ENCODE results near the gene TMEM182. TPM values are rescaled to one million over a fixed set of nuclear protein-coding genes. Genes with fewer than 3 reads are reported as not detected.

Gene TMEM182
- total RNA-seq, 1 donor from 2014 or later = 5.8 TPM

DNA sequence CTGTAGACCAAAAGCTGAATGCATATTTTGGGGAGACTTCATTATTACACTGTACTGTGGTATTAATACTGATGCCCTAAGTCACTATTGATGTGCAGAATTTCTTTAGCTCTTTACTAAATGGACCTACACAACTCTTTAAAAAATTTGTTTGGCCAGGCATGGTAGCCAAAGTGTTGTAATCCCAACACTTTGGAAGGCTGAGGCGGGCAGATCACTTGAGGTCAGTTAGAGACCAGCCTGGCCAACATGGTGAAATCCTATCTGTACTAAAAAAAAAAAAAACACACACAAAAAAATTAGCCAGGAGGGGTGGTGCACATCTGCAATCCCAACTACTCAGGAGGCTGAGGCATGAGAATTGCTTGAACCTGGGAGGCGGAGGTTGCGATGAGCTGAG lies 6.4 kb downstream of the TMEM182 start:
- no peak for FAIRE-seq
- H3K4me3 Mint-ChIP-seq (ENCODE audit: unreplicated experiment) = no peak overlapping the region
- peaks cover 8% of the 10 kb centered on the region for H3K36me3 Mint-ChIP-seq (ENCODE audit: low read depth, unreplicated experiment)
- Histone ChIP-seq H3K27ac (ENCODE audit: low read depth, low read length) (no peak overlapping the region), H3K4me3 (ENCODE audit: insufficient read depth, low read depth, low read length) (no peak overlapping the region), H4K20me1 (ENCODE audit: insufficient read depth, low read length) (no peaks in the 10 kb centered on the region), H3K4me1 (ENCODE audit: insufficient read depth, low read length) (peaks cover 3% of the 10 kb centered on the region), H3K9me3 (ENCODE audit: insufficient read depth, low read depth, low read length) (no peaks in the 10 kb centered on the region), H2AFZ (ENCODE audit: low read depth, low read length) (no peak overlapping the region), H3K9ac (ENCODE audit: low read length) (no peak overlapping the region), H3K27me3 (ENCODE audit: insufficient read depth, low read length) (no peaks in the 10 kb centered on the region), H3K4me2 (ENCODE audit: low read length) (no peak overlapping the region), H3K36me3 (ENCODE audit: insufficient read depth, low read length) (no peaks in the 10 kb centered on the region), H3K79me2 (ENCODE audit: insufficient read depth, low read length) (no peaks in the 10 kb centered on the region)
- H3K27ac Mint-ChIP-seq (ENCODE audit: unreplicated experiment) = no peak overlapping the region
- DNase-seq (ENCODE audit: low read depth) = no peak
- no peaks in the 10 kb centered on the region for H3K27me3 Mint-ChIP-seq (ENCODE audit: low read depth, unreplicated experiment)
- TF ChIP-seq, protein P1, sequence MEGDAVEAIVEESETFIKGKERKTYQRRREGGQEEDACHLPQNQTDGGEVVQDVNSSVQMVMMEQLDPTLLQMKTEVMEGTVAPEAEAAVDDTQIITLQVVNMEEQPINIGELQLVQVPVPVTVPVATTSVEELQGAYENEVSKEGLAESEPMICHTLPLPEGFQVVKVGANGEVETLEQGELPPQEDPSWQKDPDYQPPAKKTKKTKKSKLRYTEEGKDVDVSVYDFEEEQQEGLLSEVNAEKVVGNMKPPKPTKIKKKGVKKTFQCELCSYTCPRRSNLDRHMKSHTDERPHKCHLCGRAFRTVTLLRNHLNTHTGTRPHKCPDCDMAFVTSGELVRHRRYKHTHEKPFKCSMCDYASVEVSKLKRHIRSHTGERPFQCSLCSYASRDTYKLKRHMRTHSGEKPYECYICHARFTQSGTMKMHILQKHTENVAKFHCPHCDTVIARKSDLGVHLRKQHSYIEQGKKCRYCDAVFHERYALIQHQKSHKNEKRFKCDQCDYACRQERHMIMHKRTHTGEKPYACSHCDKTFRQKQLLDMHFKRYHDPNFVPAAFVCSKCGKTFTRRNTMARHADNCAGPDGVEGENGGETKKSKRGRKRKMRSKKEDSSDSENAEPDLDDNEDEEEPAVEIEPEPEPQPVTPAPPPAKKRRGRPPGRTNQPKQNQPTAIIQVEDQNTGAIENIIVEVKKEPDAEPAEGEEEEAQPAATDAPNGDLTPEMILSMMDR (IDR thresholded peaks at IDR 0.05; ENCODE audit: insufficient read depth, low read depth, low read length) = no peak
- no peak for TF ChIP-seq EZH2 (IDR thresholded peaks at IDR 0.05; ENCODE audit: insufficient read depth, low read length)
- no peaks in the 10 kb centered on the region for H3K9me3 Mint-ChIP-seq (ENCODE audit: unreplicated experiment)
- H3K4me1 Mint-ChIP-seq (ENCODE audit: low read depth, unreplicated experiment) = peaks cover 5% of the 10 kb centered on the region

DNA sequence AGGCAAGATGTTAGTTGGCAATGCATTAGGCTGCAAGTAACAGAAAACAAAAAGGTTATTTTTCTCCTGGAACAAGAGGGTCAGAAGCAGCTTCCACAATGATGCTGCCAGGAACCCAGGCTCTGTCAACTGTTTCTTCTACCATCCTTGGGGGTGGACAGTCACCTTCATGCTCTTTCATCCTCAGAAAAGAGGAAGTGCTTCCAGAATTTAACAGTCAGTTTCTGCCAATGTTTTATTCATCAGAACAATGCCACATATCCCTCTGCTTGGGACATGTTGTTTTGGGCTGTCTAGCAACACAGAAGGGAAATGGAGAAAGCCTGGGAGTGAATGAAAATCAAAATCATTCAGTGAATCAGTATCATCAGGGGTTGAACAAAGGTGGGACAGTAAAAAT lies 7.1 kb downstream of the TMEM182 start:
- H3K79me2 ChIP-seq (ENCODE audit: insufficient read depth, low read length) = no peaks in the 10 kb centered on the region
- peaks cover 8% of the 10 kb centered on the region for H3K36me3 Mint-ChIP-seq (ENCODE audit: low read depth, unreplicated experiment)
- no peaks in the 10 kb centered on the region for H3K9me3 ChIP-seq (ENCODE audit: insufficient read depth, low read depth, low read length)
- H3K9me3 Mint-ChIP-seq (ENCODE audit: unreplicated experiment) = no peaks in the 10 kb centered on the region
- no peak overlapping the region for H2AFZ ChIP-seq (ENCODE audit: low read depth, low read length)
- H3K27me3 Mint-ChIP-seq (ENCODE audit: low read depth, unreplicated experiment) = no peaks in the 10 kb centered on the region
- no peak overlapping the region for H3K27ac Mint-ChIP-seq (ENCODE audit: unreplicated experiment)
- no peak overlapping the region for H3K27ac ChIP-seq (ENCODE audit: low read depth, low read length)
- no peak for DNase-seq (ENCODE audit: low read depth)
- H3K4me1 Mint-ChIP-seq (ENCODE audit: low read depth, unreplicated experiment) = peaks cover 5% of the 10 kb centered on the region
- no peak overlapping the region for H3K4me3 Mint-ChIP-seq (ENCODE audit: unreplicated experiment)
- no peak overlapping the region for H3K4me3 ChIP-seq (ENCODE audit: insufficient read depth, low read depth, low read length)
- no peaks in the 10 kb centered on the region for H3K27me3 ChIP-seq (ENCODE audit: insufficient read depth, low read length)
- H3K4me2 ChIP-seq (ENCODE audit: low read length) = no peak overlapping the region
- H3K36me3 ChIP-seq (ENCODE audit: insufficient read depth, low read length) = no peaks in the 10 kb centered on the region
- H3K9ac ChIP-seq (ENCODE audit: low read length) = no peak overlapping the region
- TF ChIP-seq, protein P1 (IDR thresholded peaks at IDR 0.05; ENCODE audit: insufficient read depth, low read depth, low read length) = no peak
- no peak for FAIRE-seq
- H4K20me1 ChIP-seq (ENCODE audit: insufficient read depth, low read length) = no peaks in the 10 kb centered on the region
- peaks cover 3% of the 10 kb centered on the region for H3K4me1 ChIP-seq (ENCODE audit: insufficient read depth, low read length)

DNA sequence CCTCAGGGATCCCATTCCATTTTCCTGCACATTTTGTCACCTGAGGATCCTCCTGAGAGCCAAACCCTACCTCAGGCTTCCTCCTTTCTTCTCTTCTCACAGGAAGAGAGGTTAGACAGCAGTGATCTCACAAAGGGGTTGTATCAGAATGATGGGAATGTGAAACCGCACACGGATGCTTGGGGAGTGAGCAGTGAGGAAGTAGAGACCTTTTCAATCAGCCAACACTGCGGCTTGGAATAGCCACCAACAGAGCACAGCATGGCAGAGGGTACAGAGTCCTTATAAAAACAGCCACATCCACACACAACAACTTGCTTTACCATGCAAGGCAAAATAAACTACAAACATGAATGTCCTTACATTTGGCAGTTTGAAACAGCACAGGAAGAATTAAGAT lies 8.7 kb downstream of the TMEM182 start:
- no peaks in the 10 kb centered on the region for H3K27me3 Mint-ChIP-seq (ENCODE audit: low read depth, unreplicated experiment)
- peaks cover 8% of the 10 kb centered on the region for H3K36me3 Mint-ChIP-seq (ENCODE audit: low read depth, unreplicated experiment)
- Histone ChIP-seq H3K36me3 (ENCODE audit: insufficient read depth, low read length) (no peaks in the 10 kb centered on the region), H3K4me3 (ENCODE audit: insufficient read depth, low read depth, low read length) (no peak overlapping the region), H4K20me1 (ENCODE audit: insufficient read depth, low read length) (no peaks in the 10 kb centered on the region), H2AFZ (ENCODE audit: low read depth, low read length) (no peak overlapping the region), H3K4me2 (ENCODE audit: low read length) (peak overlapping the region; percentile 11), H3K27ac (ENCODE audit: low read depth, low read length) (no peak overlapping the region), H3K9ac (ENCODE audit: low read length) (no peak overlapping the region), H3K4me1 (ENCODE audit: insufficient read depth, low read length) (peaks cover 3% of the 10 kb centered on the region), H3K79me2 (ENCODE audit: insufficient read depth, low read length) (no peaks in the 10 kb centered on the region), H3K9me3 (ENCODE audit: insufficient read depth, low read depth, low read length) (no peaks in the 10 kb centered on the region), H3K27me3 (ENCODE audit: insufficient read depth, low read length) (no peaks in the 10 kb centered on the region)
- H3K9me3 Mint-ChIP-seq (ENCODE audit: unreplicated experiment) = no peaks in the 10 kb centered on the region
- peak overlapping the region; percentile 76 for H3K27ac Mint-ChIP-seq (ENCODE audit: unreplicated experiment)
- TF ChIP-seq EZH2 (IDR thresholded peaks at IDR 0.05; ENCODE audit: insufficient read depth, low read length) = no peak
- TF ChIP-seq, protein P1 (IDR thresholded peaks at IDR 0.05; ENCODE audit: insufficient read depth, low read depth, low read length) = no peak
- FAIRE-seq (no peak), DNase-seq (ENCODE audit: low read depth) (peak; percentile 71)
- H3K4me1 Mint-ChIP-seq (ENCODE audit: low read depth, unreplicated experiment) = peaks cover 5% of the 10 kb centered on the region
- no peak overlapping the region for H3K4me3 Mint-ChIP-seq (ENCODE audit: unreplicated experiment)

Data from astrocyte (in vitro differentiated cells and primary cell).